Parathyroid adenoma (tissue), 2 donors: ENCODE data around the gene SPOCK2.

Source experiments
- H2AFZ ChIP-seq: fragments of 300-600 bp; sonication (generic); one replicate; pipeline ENCODE4 v1.7.0; 2017; ENCODE audit warnings: antibody characterized with exemption, mild to moderate bottlenecking
- H3K27ac ChIP-seq: fragments of 300-600 bp; sonication (generic); one replicate; pipeline ENCODE4 v1.7.0; 2017
- H3K27me3 ChIP-seq: fragments of 300-600 bp; sonication (generic); one replicate; pipeline ENCODE4 v1.7.0; 2017; ENCODE audit warnings: low read length; ENCODE audit not compliant: control insufficient read depth, insufficient read depth
- H3K36me3 ChIP-seq: fragments of 300-600 bp; sonication (generic); one replicate; pipeline ENCODE4 v1.7.0; 2017; ENCODE audit warnings: low read length; ENCODE audit not compliant: control insufficient read depth, insufficient read depth
- H3K4me1 ChIP-seq: fragments of 300-600 bp; sonication (generic); one replicate; pipeline ENCODE4 v1.7.0; 2017; ENCODE audit warnings: control low read depth
- H3K4me2 ChIP-seq: fragments of 300-600 bp; sonication (generic); one replicate; pipeline ENCODE4 v1.7.0; 2017; ENCODE audit warnings: low read length
- H3K4me3 ChIP-seq: fragments of 300-600 bp; sonication (generic); one replicate; pipeline ENCODE4 v1.7.0; 2017; ENCODE audit warnings: low read depth, low read length
- H3K79me2 ChIP-seq: fragments of 300-600 bp; sonication (generic); one replicate; pipeline ENCODE4 v1.7.0; 2017; ENCODE audit warnings: control low read depth
- H3K9ac ChIP-seq: fragments of 300-600 bp; sonication (generic); one replicate; pipeline ENCODE4 v1.7.0; 2017; ENCODE audit warnings: mild to moderate bottlenecking
- H3K9me3 ChIP-seq: fragments of 300-600 bp; sonication (generic); one replicate; pipeline ENCODE4 v1.7.0; 2017; ENCODE audit warnings: low read length; ENCODE audit not compliant: control insufficient read depth
- CTCF ChIP-seq: fragments of 300-600 bp; sonication (generic); IDR thresholded peaks from one replicate; pipeline ENCODE4 v1.7.0; 2017; ENCODE audit warnings: antibody characterized with exemption, mild to moderate bottlenecking
- donor health status: primary hyperparathyroidism.

SPOCK2 gene

GRCh38 chr10:72049969-72050781 is 38.2 kb downstream of the SPOCK2 start:
- H3K9ac ChIP-seq: no peak overlapping the region
- H2AFZ ChIP-seq: no peak overlapping the region
- H3K27me3 ChIP-seq: no peaks in the 10 kb centered on the region
- H3K27ac ChIP-seq: no peak overlapping the region
- H3K4me2 ChIP-seq: no peak overlapping the region
- no peak for TF ChIP-seq CTCF
- H3K36me3 ChIP-seq: no peaks in the 10 kb centered on the region
- no peaks in the 10 kb centered on the region for H3K79me2 ChIP-seq
- no peaks in the 10 kb centered on the region for H3K4me1 ChIP-seq
- no peak overlapping the region for H3K4me3 ChIP-seq
- no peaks in the 10 kb centered on the region for H3K9me3 ChIP-seq

- H3K27me3 ChIP-seq: no peaks in the 10 kb centered on the region
- no peak overlapping the region for H3K4me3 ChIP-seq
- no peaks in the 10 kb centered on the region for H3K9me3 ChIP-seq
- no peak overlapping the region for H3K4me2 ChIP-seq
- no peak for TF ChIP-seq CTCF
- no peak overlapping the region for H3K27ac ChIP-seq
- H3K9ac ChIP-seq: no peak overlapping the region
- H3K36me3 ChIP-seq: no peaks in the 10 kb centered on the region
- H2AFZ ChIP-seq: no peak overlapping the region
- no peaks in the 10 kb centered on the region for H3K4me1 ChIP-seq
- H3K79me2 ChIP-seq: no peaks in the 10 kb centered on the region
These were observed 38.9 kb downstream of the SPOCK2 start for GRCh38 chr10:72049472-72049871.

- Histone ChIP-seq H3K36me3 (no peaks in the 10 kb centered on the region), H3K4me1 (no peaks in the 10 kb centered on the region), H3K27ac (no peak overlapping the region), H3K4me3 (no peak overlapping the region), H3K9ac (no peak overlapping the region), H3K79me2 (no peaks in the 10 kb centered on the region), H2AFZ (no peak overlapping the region), H3K9me3 (no peaks in the 10 kb centered on the region), H3K4me2 (no peak overlapping the region), H3K27me3 (no peaks in the 10 kb centered on the region)
- peak; percentile 100 for TF ChIP-seq CTCF
These were observed 39.8 kb downstream of the SPOCK2 start for GRCh38 chr10:72048450-72049124.

- H2AFZ ChIP-seq: no peak overlapping the region
- H3K9me3 ChIP-seq: no peaks in the 10 kb centered on the region
- no peaks in the 10 kb centered on the region for H3K4me1 ChIP-seq
- no peaks in the 10 kb centered on the region for H3K36me3 ChIP-seq
- H3K4me3 ChIP-seq: no peak overlapping the region
- H3K4me2 ChIP-seq: no peak overlapping the region
- no peak overlapping the region for H3K9ac ChIP-seq
- no peaks in the 10 kb centered on the region for H3K27me3 ChIP-seq
- no peak overlapping the region for H3K27ac ChIP-seq
- TF ChIP-seq CTCF: no peak
- H3K79me2 ChIP-seq: no peaks in the 10 kb centered on the region
These were observed 42.8 kb downstream of the SPOCK2 start for GRCh38 chr10:72045586-72045985.
